ENCODE measurements around the gene KCNIP4.

Gene KCNIP4

GRCh38 chr4:21655031-21655430 is 293.5 kb downstream of the KCNIP4 start:
- no peak for DNase-seq (ENCODE audit: low read depth, low spot score)
- POLR2A ChIA-PET: no interaction called here
- CTCF ChIA-PET: no interaction called here
- no peak for TF ChIP-seq CTCF (IDR thresholded peaks at IDR 0.05; ENCODE audit: insufficient read depth, low read length, missing control alignments)
- H3K4me3 ChIP-seq (ENCODE audit: low read depth, low read length): no peak overlapping the region

GRCh38 chr4:21652508-21653231 is 295.9 kb downstream of the KCNIP4 start:
- H3K4me3 ChIP-seq (ENCODE audit: low read depth, low read length): no peak overlapping the region
- no peak for DNase-seq (ENCODE audit: low read depth, low spot score)
- CTCF ChIA-PET: no interaction called here
- TF ChIP-seq CTCF (IDR thresholded peaks at IDR 0.05; ENCODE audit: insufficient read depth, low read length, missing control alignments): no peak
- POLR2A ChIA-PET: no interaction called here

- ChIA-PET POLR2A (no interaction called here), CTCF (no interaction called here)
- no peak for DNase-seq (ENCODE audit: low read depth, low spot score)
- no peak for TF ChIP-seq CTCF (IDR thresholded peaks at IDR 0.05; ENCODE audit: insufficient read depth, low read length, missing control alignments)
- no peak overlapping the region for H3K4me3 ChIP-seq (ENCODE audit: low read depth, low read length)
These were observed 299.0 kb downstream of the KCNIP4 start for GRCh38 chr4:21649391-21650090.

- CTCF ChIA-PET: no interaction called here
- no peak overlapping the region for H3K4me3 ChIP-seq (ENCODE audit: low read depth, low read length)
- no peak for TF ChIP-seq CTCF (IDR thresholded peaks at IDR 0.05; ENCODE audit: insufficient read depth, low read length, missing control alignments)
- no peak for DNase-seq (ENCODE audit: low read depth, low spot score)
- POLR2A ChIA-PET: no interaction called here
These were observed 302.8 kb downstream of the KCNIP4 start for GRCh38 chr4:21645776-21646175.

GRCh38 chr4:21641696-21642095 is 306.9 kb downstream of the KCNIP4 start:
- DNase-seq (ENCODE audit: low read depth, low spot score): no peak
- POLR2A ChIA-PET: no interaction called here
- no peak overlapping the region for H3K4me3 ChIP-seq (ENCODE audit: low read depth, low read length)
- CTCF ChIA-PET: no interaction called here
- TF ChIP-seq CTCF (IDR thresholded peaks at IDR 0.05; ENCODE audit: insufficient read depth, low read length, missing control alignments): no peak

- TF ChIP-seq CTCF (IDR thresholded peaks at IDR 0.05; ENCODE audit: insufficient read depth, low read length, missing control alignments): no peak
- no peak for DNase-seq (ENCODE audit: low read depth, low spot score)
- ChIA-PET CTCF (no interaction called here), POLR2A (no interaction called here)
- H3K4me3 ChIP-seq (ENCODE audit: low read depth, low read length): no peak overlapping the region
These were observed 310.3 kb downstream of the KCNIP4 start for GRCh38 chr4:21638171-21638725.
